CD4-positive, alpha-beta T cell (primary cell): ENCODE results near the gene ZSWIM4. TPM values are rescaled to one million over a fixed set of nuclear protein-coding genes. Genes with fewer than 3 reads are reported as not detected.
A peak's percentile ranks its signal among the peaks of the same experiment; 100 is the strongest.

Experiments used
- ATAC-seq: fragments of 200-7000 bp; cut with Tn5 transposase; one replicate; pipeline ENCODE4 v1.10.0; 2022; ENCODE audit warnings: mild to moderate bottlenecking; ENCODE audit not compliant: poor library complexity
- CTCF ChIA-PET: fragments of 350-600 bp; sonication (Branson Sonifier 250); formaldehyde crosslinking; loops from one replicate; lab custom pipeline; 2021; ENCODE audit warnings: antibody characterized with exemption, inconsistent platforms; lab: Charles Lee
- POLR2A ChIA-PET: fragments of 350-600 bp; sonication (Branson Sonifier 250); formaldehyde crosslinking; loops from one replicate; lab custom pipeline; 2021; ENCODE audit warnings: antibody characterized with exemption, inconsistent platforms; lab: Charles Lee
- DNase-seq, 14 experiments: peaks; one replicate each; pipeline ENCODE4 v3.0.0-alpha.2; 2013 to 2020; ENCODE audit warnings: mixed read lengths in 2 of 14
- H3K27ac ChIP-seq, 2 donors: one replicate each; pipeline versions ENCODE4 v1.5.1 to v1.7.0; 2013; ENCODE audit warnings: low read length in 2 of 2, low read depth in 1 of 2, mild to moderate bottlenecking in 1 of 2
- H3K27me3 ChIP-seq, 2 experiments: 1 replicate in 1 of 2; 2 replicates in 1 of 2; pipeline versions ENCODE4 v1.6.1 to v1.7.0; 2013; ENCODE audit warnings: low read length in 2 of 2, control low read depth in 1 of 2, mild to moderate bottlenecking in 1 of 2, moderate library complexity in 1 of 2; ENCODE audit not compliant: insufficient read depth in 2 of 2, control insufficient read depth in 1 of 2
- H3K36me3 ChIP-seq: one replicate; pipeline ENCODE4 v1.6.1; 2013; ENCODE audit warnings: low read length, control low read depth; ENCODE audit not compliant: insufficient read depth
- H3K4me1 ChIP-seq: one replicate; pipeline ENCODE4 v1.6.1; 2013; ENCODE audit warnings: low read length, control low read depth; ENCODE audit not compliant: insufficient read depth
- H3K4me3 ChIP-seq: one replicate; pipeline ENCODE4 v1.5.1; 2013; ENCODE audit warnings: mild to moderate bottlenecking, low read length, moderate library complexity
- H3K9me3 ChIP-seq, 2 experiments: 1 replicate in 1 of 2; 2 replicates in 1 of 2; pipeline versions ENCODE4 v1.6.1 to v1.7.0; 2013; ENCODE audit warnings: low read length in 2 of 2, mild to moderate bottlenecking in 2 of 2, control low read depth in 1 of 2, moderate library complexity in 1 of 2; ENCODE audit not compliant: control insufficient read depth in 1 of 2, insufficient read depth in 1 of 2
- H3K27ac Mint-ChIP-seq: one replicate; pipeline ENCODE4 v1.8.0; 2020; ENCODE audit warnings: mixed read lengths
- H3K27me3 Mint-ChIP-seq: one replicate; pipeline ENCODE4 v1.8.0; 2021; ENCODE audit warnings: mixed read lengths
- H3K36me3 Mint-ChIP-seq: one replicate; pipeline ENCODE4 v1.8.0; 2021; ENCODE audit warnings: low read depth, mixed read lengths
- H3K4me1 Mint-ChIP-seq: one replicate; pipeline ENCODE4 v1.8.0; 2021; ENCODE audit warnings: low read depth, mixed read lengths
- H3K4me3 Mint-ChIP-seq: one replicate; pipeline ENCODE4 v1.8.0; 2020; ENCODE audit warnings: mild to moderate bottlenecking, mixed read lengths
- H3K9me3 Mint-ChIP-seq: one replicate; pipeline ENCODE4 v1.8.0; 2020; ENCODE audit warnings: mixed read lengths
- intact Hi-C, 2 experiments: fragments of 100-400 bp; cut with DNase I in 1 of 2; cut with micrococcal nuclease in 1 of 2; formaldehyde crosslinking; loops; one replicate each; pipeline versions ENCODE4 v1.15.1 to v1.9.0; 2023 to 2025; cut with DNase I, micrococcal nuclease
- total RNA-seq, 174 experiments: library from RNA in 2 of 174; stranded (reverse) in 2 of 174; gene quantifications; one replicate each; pipeline ENCODE4 v1.2.3 and lab custom pipeline; 2021 to 2026
- TF ChIP-seq, protein P1 (sequence below): fragments of 200-600 bp; IDR thresholded peaks from one replicate; pipeline ENCODE4 v1.8.0; 2022; ENCODE audit warnings: antibody characterized with exemption, mild to moderate bottlenecking

The ZSWIM4 gene
- total RNA-seq, 2 experiments from 2014 or later = 3.5 to 3.8 TPM

DNA sequence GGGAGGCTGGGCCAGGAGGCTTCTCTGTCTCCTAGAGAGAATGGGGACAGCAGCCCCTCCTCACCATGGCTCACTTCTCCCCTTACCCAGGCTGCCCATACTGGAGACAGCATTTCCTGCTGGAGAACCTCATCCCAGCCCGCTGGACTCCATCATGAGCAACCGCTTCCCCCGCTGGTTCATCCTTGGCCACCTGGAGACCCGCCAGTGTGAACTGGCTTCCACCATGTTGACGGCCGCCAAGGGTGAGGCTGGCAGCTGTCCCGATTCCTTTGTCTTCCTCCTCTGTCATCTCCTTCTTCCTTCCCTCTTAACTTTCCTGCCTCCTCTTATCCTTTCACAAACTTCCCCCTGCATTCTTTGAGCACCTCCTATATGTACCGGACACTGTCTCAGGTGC is 28.0 kb downstream of the ZSWIM4 start:
- intact Hi-C loops = no loop called here
- Histone ChIP-seq H3K9me3 (no peaks in the 10 kb centered on the region), H3K4me1 (no peaks in the 10 kb centered on the region), H3K4me3 (no peak overlapping the region), H3K27ac (no peak overlapping the region), H3K27me3 (no peaks in the 10 kb centered on the region), H3K36me3 (peaks cover 10% of the 10 kb centered on the region)
- Mint-ChIP-seq H3K27me3 (no peaks in the 10 kb centered on the region), H3K4me1 (peaks cover 1% of the 10 kb centered on the region), H3K36me3 (peaks cover 26% of the 10 kb centered on the region), H3K9me3 (no peaks in the 10 kb centered on the region), H3K27ac (no peak overlapping the region), H3K4me3 (no peak overlapping the region)
- CTCF ChIA-PET = no interaction called here
- ATAC-seq (no peak), DNase-seq (peak in 1 of 14 experiments; percentile 43)
- TF ChIP-seq, protein P1, sequence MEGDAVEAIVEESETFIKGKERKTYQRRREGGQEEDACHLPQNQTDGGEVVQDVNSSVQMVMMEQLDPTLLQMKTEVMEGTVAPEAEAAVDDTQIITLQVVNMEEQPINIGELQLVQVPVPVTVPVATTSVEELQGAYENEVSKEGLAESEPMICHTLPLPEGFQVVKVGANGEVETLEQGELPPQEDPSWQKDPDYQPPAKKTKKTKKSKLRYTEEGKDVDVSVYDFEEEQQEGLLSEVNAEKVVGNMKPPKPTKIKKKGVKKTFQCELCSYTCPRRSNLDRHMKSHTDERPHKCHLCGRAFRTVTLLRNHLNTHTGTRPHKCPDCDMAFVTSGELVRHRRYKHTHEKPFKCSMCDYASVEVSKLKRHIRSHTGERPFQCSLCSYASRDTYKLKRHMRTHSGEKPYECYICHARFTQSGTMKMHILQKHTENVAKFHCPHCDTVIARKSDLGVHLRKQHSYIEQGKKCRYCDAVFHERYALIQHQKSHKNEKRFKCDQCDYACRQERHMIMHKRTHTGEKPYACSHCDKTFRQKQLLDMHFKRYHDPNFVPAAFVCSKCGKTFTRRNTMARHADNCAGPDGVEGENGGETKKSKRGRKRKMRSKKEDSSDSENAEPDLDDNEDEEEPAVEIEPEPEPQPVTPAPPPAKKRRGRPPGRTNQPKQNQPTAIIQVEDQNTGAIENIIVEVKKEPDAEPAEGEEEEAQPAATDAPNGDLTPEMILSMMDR = no peak
- POLR2A ChIA-PET = no interaction called here

DNA sequence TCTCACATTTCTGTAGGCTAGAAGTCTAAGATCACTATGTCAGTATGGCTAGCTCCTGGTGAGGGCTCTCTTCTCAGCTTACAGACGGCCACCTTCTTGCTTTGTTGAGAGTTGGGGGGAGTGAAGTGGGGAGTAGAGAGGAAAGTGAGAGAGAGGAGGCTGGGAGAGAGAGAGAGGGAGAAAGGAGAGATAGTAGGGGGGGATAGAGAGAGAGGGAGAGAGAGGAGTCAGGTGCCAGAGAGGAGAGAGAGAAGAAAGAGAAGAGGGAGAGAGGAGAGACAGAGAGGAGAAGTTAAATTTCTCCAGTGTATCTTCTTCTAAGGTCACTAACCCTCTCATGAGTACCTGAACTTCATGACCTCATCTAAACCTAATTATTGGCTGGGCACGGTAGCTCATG is 28.7 kb downstream of the ZSWIM4 start:
- H3K27me3 ChIP-seq = no peaks in the 10 kb centered on the region
- ATAC-seq = no peak
- intact Hi-C loops = no loop called here
- H3K36me3 ChIP-seq = peaks cover 12% of the 10 kb centered on the region
- H3K27ac Mint-ChIP-seq = no peak overlapping the region
- no peak overlapping the region for H3K27ac ChIP-seq
- no peak for DNase-seq
- ChIA-PET CTCF (interaction anchor here (1.4 to 1.8 kb wide), 2 partner anchors 13 to 38 kb away, joined by 4 to 5 read pairs; no protein-coding TSS in a partner anchor), POLR2A (no interaction called here)
- TF ChIP-seq, protein P1 = no peak
- no peaks in the 10 kb centered on the region for H3K9me3 ChIP-seq
- peaks cover 26% of the 10 kb centered on the region for H3K36me3 Mint-ChIP-seq
- H3K4me3 ChIP-seq = no peak overlapping the region
- H3K4me1 Mint-ChIP-seq = no peaks in the 10 kb centered on the region
- no peaks in the 10 kb centered on the region for H3K4me1 ChIP-seq
- H3K27me3 Mint-ChIP-seq = no peaks in the 10 kb centered on the region
- no peak overlapping the region for H3K4me3 Mint-ChIP-seq
- H3K9me3 Mint-ChIP-seq = no peaks in the 10 kb centered on the region

DNA sequence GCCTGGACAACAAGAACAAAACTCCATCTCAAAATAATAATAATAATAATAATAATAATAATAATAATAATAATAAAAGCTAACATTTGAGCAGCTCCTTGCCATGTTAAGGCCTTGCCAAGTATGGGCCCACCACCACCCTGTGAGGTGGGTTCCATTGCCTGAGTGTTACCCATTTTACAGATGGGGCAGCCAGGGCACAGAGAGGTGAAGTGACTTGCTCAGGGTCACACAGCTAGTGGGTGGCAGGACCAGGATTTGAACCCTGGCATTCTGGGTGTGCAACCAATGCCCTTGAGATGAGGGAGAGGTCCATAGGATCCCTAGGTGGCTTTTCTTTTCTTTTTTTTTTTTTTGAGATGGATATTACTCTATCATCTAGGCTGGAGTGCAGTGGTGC is 29.5 kb downstream of the ZSWIM4 start:
- peaks cover 26% of the 10 kb centered on the region for H3K36me3 Mint-ChIP-seq
- ChIA-PET POLR2A (no interaction called here), CTCF (interaction anchor here (0.9 to 1.8 kb wide), 3 partner anchors 12 to 38 kb away, joined by 3 to 5 read pairs (median 4); no protein-coding TSS in a partner anchor)
- peak in 1 of 14 experiments; percentile 37 for DNase-seq
- Histone ChIP-seq H3K27ac (no peak overlapping the region), H3K27me3 (no peaks in the 10 kb centered on the region), H3K4me1 (no peaks in the 10 kb centered on the region), H3K9me3 (no peaks in the 10 kb centered on the region), H3K36me3 (peaks cover 12% of the 10 kb centered on the region), H3K4me3 (no peak overlapping the region)
- intact Hi-C loops = no loop called here
- H3K27ac Mint-ChIP-seq = no peak overlapping the region
- no peaks in the 10 kb centered on the region for H3K27me3 Mint-ChIP-seq
- H3K4me3 Mint-ChIP-seq = no peak overlapping the region
- no peaks in the 10 kb centered on the region for H3K4me1 Mint-ChIP-seq
- H3K9me3 Mint-ChIP-seq = no peaks in the 10 kb centered on the region
- no peak for ATAC-seq
- TF ChIP-seq, protein P1 = no peak
